ENCODE measurements around the gene TECPR2.

- TF ChIP-seq CTCF (IDR thresholded peaks at IDR 0.05) = no peak
- no peak for TF ChIP-seq POLR2A (IDR thresholded peaks at IDR 0.05)
Measured at GRCh38 chr14:102434647-102435175, 72.0 kb downstream of the TECPR2 start.

All from body of pancreas (tissue), 4 donors.